Mesendoderm (in vitro differentiated cells): ENCODE data around the gene CENPA.

ENCODE experiments used
- DNase-seq: peaks from one replicate; pipeline ENCODE4 v3.0.0; 2013
- H2AK5ac ChIP-seq: 2 replicates; pipeline ENCODE4 v1.6.1; 2013; ENCODE audit warnings: low read length, inconsistent platforms
- H2BK120ac ChIP-seq: 2 replicates; pipeline ENCODE4 v1.6.1; 2013; ENCODE audit warnings: low read depth, mild to moderate bottlenecking, low read length, moderate library complexity, mixed read lengths
- H2BK15ac ChIP-seq: replicated peaks from 2 replicates; pipeline ENCODE4 v1.6.1; 2013; ENCODE audit warnings: low read depth, mild to moderate bottlenecking, moderate library complexity
- H2BK5ac ChIP-seq: 2 replicates; pipeline ENCODE4 v1.6.1; 2013; ENCODE audit warnings: low read length, inconsistent platforms
- H3K18ac ChIP-seq: 2 replicates; pipeline ENCODE4 v1.6.1; 2013; ENCODE audit warnings: mild to moderate bottlenecking, low read length, mixed read lengths
- H3K23ac ChIP-seq: one replicate; pipeline ENCODE4 v1.6.1; 2013; ENCODE audit warnings: low read length
- H3K27ac ChIP-seq: 2 replicates; pipeline ENCODE4 v1.5.1; 2013; ENCODE audit warnings: low read depth, mild to moderate bottlenecking, inconsistent platforms, low read length, moderate library complexity
- H3K27me3 ChIP-seq: 2 replicates; pipeline ENCODE4 v1.6.1; 2013; ENCODE audit warnings: low read length, control low read depth, mild to moderate bottlenecking, inconsistent platforms; ENCODE audit not compliant: insufficient read depth, poor library complexity
- H3K36me3 ChIP-seq: 2 replicates; pipeline ENCODE4 v1.6.1; 2013; ENCODE audit warnings: low read length, inconsistent platforms; ENCODE audit not compliant: control insufficient read depth, insufficient read depth
- H3K4ac ChIP-seq: one replicate; pipeline ENCODE4 v1.6.1; 2013; ENCODE audit warnings: low read depth, mild to moderate bottlenecking, low read length, moderate library complexity
- H3K4me1 ChIP-seq: 2 replicates; pipeline ENCODE4 v1.6.1; 2013; ENCODE audit warnings: low read depth, low read length, inconsistent platforms; ENCODE audit not compliant: control insufficient read depth
- H3K4me2 ChIP-seq: 2 replicates; pipeline ENCODE4 v1.6.1; 2013; ENCODE audit warnings: low read length
- H3K4me3 ChIP-seq: 2 replicates; pipeline ENCODE4 v1.5.1; 2013; ENCODE audit warnings: mild to moderate bottlenecking, low read length
- H3K56ac ChIP-seq: one replicate; pipeline ENCODE4 v1.6.1; 2013; ENCODE audit warnings: low read length
- H3K79me1 ChIP-seq: 2 replicates; pipeline ENCODE4 v1.6.1; 2013; ENCODE audit warnings: low read length, inconsistent platforms
- H3K79me2 ChIP-seq: 2 replicates; pipeline ENCODE4 v1.6.1; 2013; ENCODE audit warnings: mild to moderate bottlenecking, low read length; ENCODE audit not compliant: control insufficient read depth, insufficient read depth
- H3K9ac ChIP-seq: 2 replicates; pipeline ENCODE4 v1.6.1; 2013; ENCODE audit warnings: low read length, inconsistent platforms
- H4K5ac ChIP-seq: one replicate; pipeline ENCODE4 v1.6.1; 2013; ENCODE audit warnings: low read length
- H4K8ac ChIP-seq: one replicate; pipeline ENCODE4 v1.6.1; 2013; ENCODE audit warnings: low read depth, mild to moderate bottlenecking, control low read depth, low read length, moderate library complexity
- WGBS: extraction: QIAGEN DNeasy Blood & Tissue Kit; methylation state at CpG from one replicate; pipeline ENCODE4 v1.1.7; 2013; ENCODE audit warnings: low lambda C conversion rate, missing lambda C conversion rate; ENCODE audit not compliant: insufficient coverage; ENCODE audit errors: extremely low coverage; 5-methylcytosine and 5-hydroxymethylcytosine counted together

The CENPA gene

DNA sequence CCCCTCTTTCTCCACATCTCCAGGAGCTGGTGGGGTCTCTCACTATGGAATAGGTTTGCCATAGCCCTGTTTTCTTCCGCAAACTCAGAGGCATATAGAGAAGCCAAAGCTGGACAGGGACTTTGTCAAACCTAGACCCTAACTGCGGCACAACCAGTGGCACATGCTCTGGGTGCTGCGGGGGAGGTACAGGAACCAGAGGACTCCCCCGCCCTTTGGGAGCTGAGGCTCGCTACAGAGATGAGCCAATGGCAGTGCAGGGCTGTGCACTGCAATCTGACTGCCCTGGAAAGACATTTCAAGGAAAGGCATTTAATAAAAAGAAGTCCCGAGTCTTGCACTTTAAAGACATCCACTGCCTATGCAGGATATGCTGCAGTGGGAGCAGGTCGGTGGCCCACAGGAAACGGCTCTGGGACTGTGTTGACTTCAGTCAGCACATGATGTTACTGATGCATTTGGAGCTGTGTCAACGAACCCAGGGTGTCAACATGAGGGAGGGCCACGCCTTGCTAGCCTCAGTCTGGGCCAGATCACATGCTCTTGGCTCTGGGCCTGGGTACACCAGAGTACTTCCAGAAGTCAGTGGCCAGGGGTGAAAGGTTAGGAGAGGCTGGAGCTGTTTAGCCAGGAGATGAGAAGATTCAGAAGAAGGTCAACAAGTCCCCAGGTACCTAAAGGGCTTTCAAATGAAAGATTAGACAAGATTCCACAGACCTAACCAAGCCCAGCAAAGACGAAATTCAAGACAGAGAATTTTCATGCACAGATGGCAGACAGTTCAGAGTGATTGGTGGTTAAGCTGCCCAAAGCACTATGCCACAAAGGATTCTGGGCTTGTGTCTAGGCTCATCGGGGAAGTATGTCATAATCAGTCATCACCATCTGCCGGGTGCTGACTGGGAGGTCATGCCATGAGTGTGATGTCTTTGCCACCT lies 13.5 kb upstream of the CENPA start:
- H3K4me1 ChIP-seq: no peaks in the 10 kb centered on the region
- no peak for DNase-seq
- no peak overlapping the region for H4K5ac ChIP-seq
- H3K4me2 ChIP-seq: no peak overlapping the region
- H3K4me3 ChIP-seq: no peak overlapping the region
- no CpG with 5 or more reads among the region's 13 CpGs for WGBS
- peaks cover 24% of the 10 kb centered on the region for H3K79me1 ChIP-seq
- H2AK5ac ChIP-seq: no peak overlapping the region
- peaks cover 2% of the 10 kb centered on the region for H3K79me2 ChIP-seq
- H3K36me3 ChIP-seq: peaks cover 6% of the 10 kb centered on the region
- no peak overlapping the region for H2BK15ac ChIP-seq
- H4K8ac ChIP-seq: no peak overlapping the region
- H3K56ac ChIP-seq: no peak overlapping the region
- H3K18ac ChIP-seq: no peak overlapping the region
- no peak overlapping the region for H3K23ac ChIP-seq
- H3K27me3 ChIP-seq: no peaks in the 10 kb centered on the region
- no peak overlapping the region for H3K4ac ChIP-seq
- H2BK120ac ChIP-seq: no peak overlapping the region
- H3K27ac ChIP-seq: no peak overlapping the region
- H3K9ac ChIP-seq: no peak overlapping the region
- no peak overlapping the region for H2BK5ac ChIP-seq

DNA sequence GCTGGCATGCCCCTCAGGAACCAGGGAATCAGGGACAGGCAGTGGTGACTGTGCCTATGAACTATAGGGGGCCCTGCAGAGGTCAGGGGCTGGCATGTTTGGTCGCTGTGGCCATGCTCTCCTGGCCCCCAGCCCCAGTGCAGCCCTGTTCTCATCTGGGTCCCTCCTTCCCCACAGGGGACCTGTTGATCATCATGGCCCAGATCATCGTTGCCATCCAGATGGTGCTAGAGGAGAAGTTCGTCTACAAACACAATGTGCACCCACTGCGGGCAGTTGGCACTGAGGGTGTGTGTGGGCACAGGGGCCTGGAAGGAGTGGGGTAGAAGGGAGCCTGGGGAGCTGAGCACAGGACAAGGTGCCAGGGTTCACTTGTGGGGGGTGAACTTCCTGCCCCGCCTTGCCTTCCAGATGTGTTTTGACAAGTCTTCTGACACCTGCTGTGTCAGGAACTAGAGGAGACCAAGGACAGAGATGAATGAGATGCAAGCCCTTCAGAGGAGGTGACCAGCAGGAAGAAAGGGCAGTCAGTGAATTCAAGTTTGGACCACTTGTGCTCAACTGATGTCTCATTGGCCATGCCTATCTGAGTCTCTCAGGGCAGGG lies 9.6 kb upstream of the CENPA start:
- H2BK5ac ChIP-seq: no peak overlapping the region
- H3K18ac ChIP-seq: no peak overlapping the region
- H3K79me2 ChIP-seq: no peaks in the 10 kb centered on the region
- no peak overlapping the region for H4K5ac ChIP-seq
- H3K4me1 ChIP-seq: no peaks in the 10 kb centered on the region
- WGBS: no CpG with 5 or more reads among the region's 5 CpGs
- H3K36me3 ChIP-seq: peaks cover 15% of the 10 kb centered on the region
- no peak overlapping the region for H3K23ac ChIP-seq
- H3K79me1 ChIP-seq: peaks cover 6% of the 10 kb centered on the region
- no peak overlapping the region for H3K9ac ChIP-seq
- DNase-seq: no peak
- no peak overlapping the region for H3K4ac ChIP-seq
- no peak overlapping the region for H3K27ac ChIP-seq
- no peak overlapping the region for H3K4me3 ChIP-seq
- H3K56ac ChIP-seq: no peak overlapping the region
- H2BK120ac ChIP-seq: no peak overlapping the region
- no peak overlapping the region for H4K8ac ChIP-seq
- H2BK15ac ChIP-seq: no peak overlapping the region
- H3K4me2 ChIP-seq: no peak overlapping the region
- no peaks in the 10 kb centered on the region for H3K27me3 ChIP-seq
- no peak overlapping the region for H2AK5ac ChIP-seq

DNA sequence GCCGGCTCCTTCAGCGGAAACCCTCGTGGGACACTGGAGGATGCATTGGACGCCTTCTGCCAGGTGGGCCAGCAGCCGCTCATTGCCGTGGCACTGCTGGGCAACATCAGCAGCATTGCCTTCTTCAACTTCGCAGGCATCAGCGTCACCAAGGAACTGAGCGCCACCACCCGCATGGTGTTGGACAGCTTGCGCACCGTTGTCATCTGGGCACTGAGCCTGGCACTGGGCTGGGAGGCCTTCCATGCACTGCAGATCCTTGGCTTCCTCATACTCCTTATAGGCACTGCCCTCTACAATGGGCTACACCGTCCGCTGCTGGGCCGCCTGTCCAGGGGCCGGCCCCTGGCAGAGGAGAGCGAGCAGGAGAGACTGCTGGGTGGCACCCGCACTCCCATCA lies 7.8 kb upstream of the CENPA start:
- Histone ChIP-seq H2BK15ac (no peak overlapping the region), H3K9ac (no peak overlapping the region), H2AK5ac (no peak overlapping the region), H3K4me2 (no peak overlapping the region), H2BK120ac (no peak overlapping the region), H4K5ac (no peak overlapping the region), H3K56ac (no peak overlapping the region), H3K4ac (no peak overlapping the region), H3K27ac (no peak overlapping the region), H4K8ac (no peak overlapping the region), H2BK5ac (no peak overlapping the region), H3K23ac (no peak overlapping the region), H3K18ac (no peak overlapping the region), H3K4me1 (no peaks in the 10 kb centered on the region), H3K79me2 (no peaks in the 10 kb centered on the region), H3K79me1 (no peaks in the 10 kb centered on the region), H3K27me3 (no peaks in the 10 kb centered on the region), H3K4me3 (no peak overlapping the region), H3K36me3 (peaks cover 13% of the 10 kb centered on the region)
- no peak for DNase-seq
- WGBS: no CpG with 5 or more reads among the region's 18 CpGs

DNA sequence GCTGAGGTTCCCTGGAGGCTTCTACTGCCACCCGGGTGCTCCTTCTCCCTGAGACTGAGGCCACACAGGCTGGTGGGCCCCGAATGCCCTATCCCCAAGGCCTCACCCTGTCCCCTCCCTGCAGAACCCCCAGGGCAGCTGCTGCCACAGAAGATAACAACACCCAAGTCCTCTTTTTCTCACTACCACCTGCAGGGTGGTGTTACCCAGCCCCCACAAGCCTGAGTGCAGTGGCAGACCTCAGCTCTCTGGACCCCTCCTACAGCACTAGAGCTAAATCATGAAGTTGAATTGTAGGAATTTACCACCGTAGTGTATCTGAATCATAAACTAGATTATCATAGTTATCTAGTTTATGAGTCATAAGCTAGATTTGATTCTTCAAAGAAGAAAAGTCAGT lies 7.3 kb upstream of the CENPA start:
- Histone ChIP-seq H2AK5ac (no peak overlapping the region), H3K4ac (no peak overlapping the region), H3K4me1 (no peaks in the 10 kb centered on the region), H3K79me1 (no peaks in the 10 kb centered on the region), H4K8ac (no peak overlapping the region), H2BK120ac (no peak overlapping the region), H2BK15ac (no peak overlapping the region), H4K5ac (no peak overlapping the region), H3K4me2 (no peak overlapping the region), H3K56ac (no peak overlapping the region), H3K18ac (no peak overlapping the region), H3K4me3 (no peak overlapping the region), H3K9ac (no peak overlapping the region), H2BK5ac (no peak overlapping the region), H3K27me3 (no peaks in the 10 kb centered on the region), H3K36me3 (peaks cover 13% of the 10 kb centered on the region), H3K79me2 (no peaks in the 10 kb centered on the region), H3K27ac (no peak overlapping the region), H3K23ac (no peak overlapping the region)
- no CpG with 5 or more reads among the region's 3 CpGs for WGBS
- DNase-seq: no peak

DNA sequence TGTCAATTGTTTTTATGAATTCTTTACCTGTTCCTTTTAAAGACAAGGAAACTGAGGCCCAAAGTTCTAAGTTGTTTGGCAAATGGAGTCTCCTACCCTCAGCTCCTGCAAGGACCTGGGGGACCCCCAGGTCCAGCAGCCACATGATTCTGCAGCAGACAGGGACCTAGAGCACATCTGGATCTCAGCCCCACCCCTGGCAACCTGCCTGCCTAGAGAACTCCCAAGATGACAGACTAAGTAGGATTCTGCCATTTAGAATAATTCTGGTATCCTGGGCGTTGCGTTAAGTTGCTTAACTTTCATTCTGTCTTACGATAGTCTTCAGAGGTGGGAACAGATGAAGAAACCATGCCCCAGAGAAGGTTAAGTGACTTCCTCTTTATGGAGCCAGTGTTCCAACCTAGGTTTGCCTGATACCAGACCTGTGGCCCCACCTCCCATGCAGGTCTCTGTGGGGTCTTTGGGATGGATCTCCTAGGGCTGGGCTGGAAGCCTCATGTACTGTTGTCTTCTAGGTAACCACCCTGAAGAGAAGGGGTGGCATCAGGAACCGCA lies 5.6 kb upstream of the CENPA start:
- Histone ChIP-seq H3K79me1 (no peaks in the 10 kb centered on the region), H3K18ac (no peak overlapping the region), H3K27me3 (no peaks in the 10 kb centered on the region), H3K79me2 (no peaks in the 10 kb centered on the region), H4K5ac (no peak overlapping the region), H3K9ac (no peak overlapping the region), H2BK120ac (no peak overlapping the region), H2AK5ac (no peak overlapping the region), H2BK5ac (no peak overlapping the region), H3K4me3 (no peak overlapping the region), H2BK15ac (no peak overlapping the region), H3K27ac (no peak overlapping the region), H3K23ac (no peak overlapping the region), H3K56ac (no peak overlapping the region), H3K4ac (no peak overlapping the region), H3K4me1 (no peaks in the 10 kb centered on the region), H3K36me3 (peaks cover 13% of the 10 kb centered on the region), H4K8ac (no peak overlapping the region), H3K4me2 (no peak overlapping the region)
- no CpG with 5 or more reads among the region's 4 CpGs for WGBS
- DNase-seq: no peak
